A673 (cell line): ENCODE measurements around the gene ST8SIA5. TPM values are rescaled to one million over a fixed set of nuclear protein-coding genes. Genes with fewer than 3 reads are reported as not detected.

Experiments used
- BruUV-seq: library from RNA; stranded (reverse); fragments of 400-500 nt; replicated peaks from 2 replicates; lab custom pipeline; 2021; lab: Mats Ljungman, UMichigan
- CTCF ChIA-PET: fragments of 300-600 bp; sonication (Branson Sonifier 250); formaldehyde crosslinking; loops from one replicate; lab custom pipeline; 2022; ENCODE audit warnings: antibody characterized with exemption; lab: Charles Lee
- POLR2A ChIA-PET: fragments of 300-600 bp; sonication (Branson Sonifier 250); formaldehyde crosslinking; loops from one replicate; lab custom pipeline; 2022; ENCODE audit warnings: antibody characterized with exemption; ENCODE audit not compliant: low non-redundant PET; lab: Charles Lee
- DNase-seq: peaks from one replicate; pipeline ENCODE4 v3.0.0-alpha.2; 2015; ENCODE audit warnings: low spot score
- H3K27ac ChIP-seq: fragments of 200-600 bp; sonication (generic); 2 replicates; pipeline ENCODE4 v1.5.1; 2016; ENCODE audit warnings: mixed run types, low read depth, mild to moderate bottlenecking, mixed read lengths, antibody characterized with exemption, low read length; ENCODE audit not compliant: poor library complexity, severe bottlenecking
- H3K27me3 ChIP-seq: fragments of 200-600 bp; sonication (generic); replicated peaks from 2 replicates; pipeline ENCODE4 v1.6.1; 2017; ENCODE audit warnings: mixed run types, low read depth, mild to moderate bottlenecking, mixed read lengths, antibody characterized with exemption, low read length; ENCODE audit not compliant: insufficient read depth, poor library complexity
- H3K36me3 ChIP-seq: fragments of 200-600 bp; sonication (generic); 2 replicates; pipeline ENCODE4 v1.6.1; 2016; ENCODE audit warnings: mixed run types, mild to moderate bottlenecking, mixed read lengths, antibody characterized with exemption, low read length; ENCODE audit not compliant: insufficient read depth, poor library complexity, severe bottlenecking
- H3K4me1 ChIP-seq: fragments of 200-600 bp; sonication (generic); 2 replicates; pipeline ENCODE4 v1.6.1; 2017; ENCODE audit warnings: mixed run types, mild to moderate bottlenecking, mixed read lengths, antibody characterized with exemption, low read length; ENCODE audit not compliant: insufficient read depth, poor library complexity, severe bottlenecking
- H3K4me3 ChIP-seq: fragments of 200-600 bp; sonication (generic); 2 replicates; pipeline ENCODE4 v1.5.1; 2016; ENCODE audit warnings: low read depth, mixed run types, mild to moderate bottlenecking, mixed read lengths, low read length; ENCODE audit not compliant: poor library complexity, severe bottlenecking
- H3K9me3 ChIP-seq: fragments of 200-600 bp; sonication (generic); 2 replicates; pipeline ENCODE4 v1.6.1; 2016; ENCODE audit warnings: mixed run types, low read depth, mild to moderate bottlenecking, mixed read lengths, antibody characterized with exemption, low read length; ENCODE audit not compliant: poor library complexity, severe bottlenecking
- EZH2 ChIP-seq: fragments of 200-600 bp; sonication (generic); IDR thresholded peaks from 2 replicates; pipeline ENCODE4 v1.6.1; 2017; ENCODE audit warnings: borderline replicate concordance, low read depth, mild to moderate bottlenecking, mixed read lengths, antibody characterized with exemption, low read length; ENCODE audit not compliant: poor library complexity, severe bottlenecking
- intact Hi-C: fragments of 100-400 bp; cut with micrococcal nuclease; formaldehyde crosslinking; loops from one replicate; pipeline ENCODE4 v1.10.0; 2022; ENCODE audit not compliant: unreplicated experiment
- total RNA-seq: library from RNA; stranded (reverse); gene quantifications from 2 replicates; pipeline ENCODE4 v1.2.3, GENCODE V29; 2021
- TF ChIP-seq, protein P1 (sequence below): fragments of 300-800, 200-600 bp; sonication (generic); conservative IDR thresholded peaks from 2 replicates; pipeline ENCODE4 v1.5.1; 2017; ENCODE audit warnings: low read depth, mild to moderate bottlenecking, antibody characterized with exemption, low read length, moderate library complexity, mixed read lengths

ST8SIA5 gene
- total RNA-seq, 1 experiment from 2014 or later = 17.9 TPM

DNA sequence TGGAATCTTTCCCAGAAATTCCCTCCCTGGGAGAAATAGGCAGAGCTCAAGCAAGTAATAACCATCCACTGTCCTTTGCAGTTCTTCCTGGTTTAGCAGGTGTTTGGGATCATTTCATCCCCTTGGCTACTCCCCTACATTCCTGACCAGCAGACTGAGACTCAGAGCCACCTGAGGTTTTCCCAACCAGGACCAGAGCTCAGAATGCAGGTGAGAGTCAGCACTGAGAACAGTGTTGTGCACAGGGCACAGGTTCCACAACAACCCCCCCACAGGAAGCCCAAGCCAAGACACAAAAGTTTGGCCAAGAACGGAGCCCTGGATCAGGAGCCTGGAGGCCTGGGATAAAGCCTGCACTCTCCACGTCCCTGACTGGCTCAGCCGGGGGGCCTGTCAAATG lies 78.8 kb downstream of the ST8SIA5 start:
- no TSS peak for BruUV-seq
- TF ChIP-seq, protein P1, sequence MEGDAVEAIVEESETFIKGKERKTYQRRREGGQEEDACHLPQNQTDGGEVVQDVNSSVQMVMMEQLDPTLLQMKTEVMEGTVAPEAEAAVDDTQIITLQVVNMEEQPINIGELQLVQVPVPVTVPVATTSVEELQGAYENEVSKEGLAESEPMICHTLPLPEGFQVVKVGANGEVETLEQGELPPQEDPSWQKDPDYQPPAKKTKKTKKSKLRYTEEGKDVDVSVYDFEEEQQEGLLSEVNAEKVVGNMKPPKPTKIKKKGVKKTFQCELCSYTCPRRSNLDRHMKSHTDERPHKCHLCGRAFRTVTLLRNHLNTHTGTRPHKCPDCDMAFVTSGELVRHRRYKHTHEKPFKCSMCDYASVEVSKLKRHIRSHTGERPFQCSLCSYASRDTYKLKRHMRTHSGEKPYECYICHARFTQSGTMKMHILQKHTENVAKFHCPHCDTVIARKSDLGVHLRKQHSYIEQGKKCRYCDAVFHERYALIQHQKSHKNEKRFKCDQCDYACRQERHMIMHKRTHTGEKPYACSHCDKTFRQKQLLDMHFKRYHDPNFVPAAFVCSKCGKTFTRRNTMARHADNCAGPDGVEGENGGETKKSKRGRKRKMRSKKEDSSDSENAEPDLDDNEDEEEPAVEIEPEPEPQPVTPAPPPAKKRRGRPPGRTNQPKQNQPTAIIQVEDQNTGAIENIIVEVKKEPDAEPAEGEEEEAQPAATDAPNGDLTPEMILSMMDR = no peak
- no peak for TF ChIP-seq EZH2
- POLR2A ChIA-PET = no interaction called here

DNA sequence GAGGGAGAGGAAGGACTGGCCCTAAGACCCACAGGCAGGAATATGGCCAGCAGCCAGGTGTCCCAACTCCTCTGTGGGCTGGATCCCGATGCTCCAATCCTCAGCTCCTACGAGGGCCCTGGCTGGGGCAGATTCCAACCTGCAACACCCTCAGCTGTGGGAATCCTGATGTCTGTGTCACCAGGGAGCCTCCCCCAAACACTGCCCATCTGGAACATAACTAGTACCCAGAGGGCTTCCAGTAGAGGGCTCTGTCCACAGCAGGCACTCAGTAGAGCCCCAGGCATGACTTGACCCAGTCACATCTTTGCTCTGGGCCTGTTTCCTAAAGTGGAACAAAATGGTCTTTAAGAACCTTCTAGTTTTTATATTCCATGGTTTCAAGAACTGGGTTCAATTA lies 79.2 kb downstream of the ST8SIA5 start:
- Histone ChIP-seq H3K27ac (no peak overlapping the region), H3K4me3 (no peak overlapping the region), H3K36me3 (no peaks in the 10 kb centered on the region), H3K4me1 (peaks cover 4% of the 10 kb centered on the region), H3K9me3 (no peaks in the 10 kb centered on the region), H3K27me3 (no peaks in the 10 kb centered on the region)
- CTCF ChIA-PET = interaction anchor here (0.7 to 1.2 kb wide), 2 partner anchors 19 to 504 kb away, joined by 3 to 5 read pairs; no protein-coding TSS in a partner anchor
- no TSS peak for BruUV-seq
- TF ChIP-seq EZH2 = no peak
- TF ChIP-seq, protein P1 = peak; percentile 35
- peak; percentile 12 for DNase-seq
- POLR2A ChIA-PET = no interaction called here
- intact Hi-C loops = no loop called here

More for the DNA sequence above, 78.8 kb downstream of the ST8SIA5 start:
- CTCF ChIA-PET = interaction anchor here (1.2 kb wide), 1 partner anchor 20 kb away, joined by 5 read pairs; no protein-coding TSS in a partner anchor
- H3K9me3 ChIP-seq = no peaks in the 10 kb centered on the region
- no peak overlapping the region for H3K27ac ChIP-seq
- no peaks in the 10 kb centered on the region for H3K36me3 ChIP-seq
- H3K4me1 ChIP-seq = no peaks in the 10 kb centered on the region
- no peak for DNase-seq
- H3K4me3 ChIP-seq = no peak overlapping the region
- no peaks in the 10 kb centered on the region for H3K27me3 ChIP-seq
- intact Hi-C loops = no loop called here

DNA sequence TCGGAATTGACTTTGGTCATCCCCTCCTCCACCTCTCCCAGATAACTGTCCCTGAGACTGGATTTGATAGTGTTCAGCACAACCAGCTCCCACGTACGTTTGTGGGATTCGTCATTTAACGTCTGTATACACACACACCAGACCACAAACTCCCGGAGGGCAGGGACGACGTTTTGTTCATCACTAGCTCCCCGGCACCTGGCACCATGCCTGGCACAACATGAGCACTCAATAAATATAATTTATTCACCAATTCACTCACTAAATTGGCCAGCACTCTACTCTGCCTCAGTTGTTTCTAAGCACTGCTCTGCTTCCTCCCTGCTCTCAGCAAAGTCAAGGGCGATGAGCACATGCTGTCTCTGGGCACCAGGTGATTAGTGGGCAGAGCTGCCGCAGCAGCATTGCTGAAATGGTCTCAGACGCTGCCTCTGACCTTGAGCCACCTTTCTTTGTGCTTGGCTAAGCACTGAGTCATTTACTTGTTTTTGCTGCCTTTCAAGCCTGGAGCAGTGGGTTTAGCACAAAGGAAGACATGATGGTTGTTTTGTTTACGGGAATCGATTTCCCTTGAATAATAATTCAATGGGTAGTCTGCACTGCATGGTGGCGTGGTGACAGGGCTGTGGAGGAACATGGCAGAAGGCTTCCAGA lies 80.5 kb downstream of the ST8SIA5 start:
- H3K4me3 ChIP-seq = no peak overlapping the region
- H3K36me3 ChIP-seq = no peaks in the 10 kb centered on the region
- ChIA-PET POLR2A (no interaction called here), CTCF (interaction anchor here (2.0 kb wide), 1 partner anchor 18 kb away, joined by 5 read pairs; no protein-coding TSS in a partner anchor)
- no TSS peak for BruUV-seq
- peaks cover 12% of the 10 kb centered on the region for H3K4me1 ChIP-seq
- H3K27ac ChIP-seq = no peak overlapping the region
- H3K27me3 ChIP-seq = no peaks in the 10 kb centered on the region
- TF ChIP-seq, protein P1 = no peak
- TF ChIP-seq EZH2 = no peak
- H3K9me3 ChIP-seq = no peaks in the 10 kb centered on the region
- no peak for DNase-seq
- intact Hi-C loops = no loop called here
